Endothelial cell of umbilical vein (primary cell): ENCODE results near the gene SLC25A13. TPM values are rescaled to one million over a fixed set of nuclear protein-coding genes. Genes with fewer than 3 reads are reported as not detected.

Experiments
- BruUV-seq: library from RNA; stranded (reverse); fragments of 400-500 nt; replicated peaks from 2 replicates; lab custom pipeline; 2021; lab: Mats Ljungman, UMichigan
- CTCF ChIA-PET: fragments of 300-600, 350-600 bp; sonication (Branson Sonifier 250); formaldehyde crosslinking; loops from one replicate; lab custom pipeline; 2021; ENCODE audit warnings: antibody characterized with exemption, inconsistent platforms; lab: Charles Lee
- POLR2A ChIA-PET: fragments of 300-600, 350-600 bp; sonication (Branson Sonifier 250); formaldehyde crosslinking; loops from one replicate; lab custom pipeline; 2021; ENCODE audit warnings: antibody characterized with exemption, inconsistent platforms; lab: Charles Lee
- DNase-seq: peaks from one replicate; pipeline ENCODE4 v3.0.0-alpha.2; 2011; ENCODE audit warnings: low read depth, low spot score
- FAIRE-seq: peaks from 2 replicates; lab custom pipeline; 2011; peaks lifted over from hg19 to GRCh38; lab: Jason Lieb, UNC
- H2AFZ ChIP-seq: 2 replicates; pipeline ENCODE4 v1.6.0; 2012; ENCODE audit warnings: low read depth, low read length, control low read depth, inconsistent platforms
- H3K27ac ChIP-seq: 2 replicates; pipeline ENCODE4 v1.5.1; 2011; ENCODE audit warnings: low read depth, mild to moderate bottlenecking, control low read depth, low read length, moderate library complexity; ENCODE audit not compliant: insufficient read depth
- H3K27me3 ChIP-seq, 2 experiments: 2 replicates each; pipeline versions ENCODE4 v1.6.0 to v1.6.1; 2011; ENCODE audit warnings: low read length in 2 of 2, mixed read lengths in 1 of 2; ENCODE audit not compliant: control insufficient read depth in 2 of 2, insufficient read depth in 2 of 2
- H3K36me3 ChIP-seq, 2 experiments: 2 replicates in 1 of 2; 3 replicates in 1 of 2; pipeline ENCODE4 v1.5.1; 2011; ENCODE audit warnings: low read length in 2 of 2, mild to moderate bottlenecking in 1 of 2, moderate library complexity in 1 of 2; ENCODE audit not compliant: control insufficient read depth in 2 of 2, insufficient read depth in 2 of 2; ENCODE audit errors: extremely low read depth in 1 of 2
- H3K4me1 ChIP-seq: 3 replicates; pipeline ENCODE4 v1.5.1; 2011; ENCODE audit warnings: mild to moderate bottlenecking, low read length; ENCODE audit not compliant: control insufficient read depth, insufficient read depth; ENCODE audit errors: extremely low read depth
- H3K4me2 ChIP-seq: 2 replicates; pipeline ENCODE4 v1.6.1; 2011; ENCODE audit warnings: low read length, control low read depth, mixed read lengths; ENCODE audit not compliant: insufficient read depth
- H3K4me3 ChIP-seq, 3 experiments: fragments of 200-600 bp in 1 of 3; sonication (generic), shearing (Covaris generic) in 1 of 3; replicated peaks in 1 of 3; 2 replicates each; pipeline ENCODE4 v1.5.1; 2011 to 2016; ENCODE audit warnings: control low read depth in 3 of 3, low read length in 3 of 3, mild to moderate bottlenecking in 2 of 3, inconsistent platforms in 1 of 3, low read depth in 1 of 3, moderate library complexity in 1 of 3; ENCODE audit not compliant: insufficient read depth in 1 of 3
- H3K79me2 ChIP-seq: 2 replicates; pipeline ENCODE4 v1.6.0; 2012; ENCODE audit warnings: low read length, inconsistent platforms; ENCODE audit not compliant: control insufficient read depth, insufficient read depth
- H3K9ac ChIP-seq: replicated peaks from 2 replicates; pipeline ENCODE3; 2011; ENCODE audit warnings: low read length, control low read depth; ENCODE audit not compliant: insufficient read depth; ENCODE audit errors: extremely low read depth
- H3K9me1 ChIP-seq: replicated peaks from 3 replicates; pipeline ENCODE4 v1.6.0; 2011; ENCODE audit warnings: mild to moderate bottlenecking, low read length; ENCODE audit not compliant: control insufficient read depth, insufficient read depth; ENCODE audit errors: extremely low read depth
- H3K9me3 ChIP-seq: replicated peaks from 2 replicates; pipeline ENCODE4 v1.5.1; 2012; ENCODE audit warnings: low read length, inconsistent platforms; ENCODE audit not compliant: control insufficient read depth, insufficient read depth
- H4K20me1 ChIP-seq: replicated peaks from 2 replicates; pipeline ENCODE3; 2011; ENCODE audit warnings: mild to moderate bottlenecking, low read length; ENCODE audit not compliant: control insufficient read depth, insufficient read depth; ENCODE audit errors: extremely low read depth
- CTCF ChIP-seq, 2 donors: IDR thresholded peaks; 1 replicate in 1 of 2; 2 replicates in 1 of 2; pipeline ENCODE4 v1.5.1; 2011; ENCODE audit warnings: low read length in 2 of 2, mild to moderate bottlenecking in 2 of 2, moderate library complexity in 2 of 2, control low read depth in 1 of 2, inconsistent platforms in 1 of 2, low read depth in 1 of 2; ENCODE audit not compliant: insufficient read depth in 1 of 2; ENCODE audit errors: extremely low read depth in 1 of 2
- EZH2 ChIP-seq: IDR thresholded peaks from 2 replicates; pipeline ENCODE4 v1.6.1; 2012; ENCODE audit warnings: borderline replicate concordance, low read depth, mild to moderate bottlenecking, moderate library complexity, low read length, inconsistent platforms; ENCODE audit not compliant: severe bottlenecking
- FOS ChIP-seq: IDR thresholded peaks from 2 replicates; pipeline ENCODE4 v1.6.1; 2011; ENCODE audit warnings: mild to moderate bottlenecking, low read length, moderate library complexity, borderline replicate concordance; ENCODE audit not compliant: insufficient read depth
- GATA2 ChIP-seq: IDR thresholded peaks from 2 replicates; pipeline ENCODE4 v1.7.0; 2011; ENCODE audit warnings: low read depth, mild to moderate bottlenecking, moderate library complexity, mixed read lengths, low read length; ENCODE audit not compliant: insufficient read length, insufficient read depth
- JUN ChIP-seq: IDR thresholded peaks from 2 replicates; pipeline ENCODE4 v1.6.1; 2011; ENCODE audit warnings: borderline replicate concordance, low read depth; ENCODE audit not compliant: insufficient read length, insufficient read depth
- MYC ChIP-seq: IDR thresholded peaks from one replicate; pipeline ENCODE4 v1.6.1; 2011; ENCODE audit warnings: mild to moderate bottlenecking, low read depth, low read length
- POLR2A ChIP-seq: IDR thresholded peaks from 2 replicates; pipeline ENCODE4 v1.6.1; 2012; ENCODE audit warnings: low read depth, mild to moderate bottlenecking, control low read depth, low read length
- POLR2AphosphoS5 ChIP-seq: IDR thresholded peaks from 2 replicates; pipeline ENCODE4 v1.6.1; 2012; ENCODE audit warnings: low read depth, mild to moderate bottlenecking, control low read depth, low read length, moderate library complexity; ENCODE audit not compliant: insufficient read depth
- dilution Hi-C: fragments of 300-500 bp; cut with MboI; formaldehyde crosslinking; loops from one replicate; pipeline ENCODE4 v1.15.0; 2019; ENCODE audit warnings: low sequenced_read_pairs; ENCODE audit not compliant: extremely low pct_ligation_motif_present
- intact Hi-C: fragments of 100-400 bp; cut with micrococcal nuclease; formaldehyde crosslinking; loops from one replicate; pipeline ENCODE4 v1.10.0; 2022
- polyA plus RNA-seq, 4 experiments: library from polyadenylated mRNA; depleted of rRNA in 3 of 4; stranded (reverse) in 3 of 4; unstranded in 1 of 4; fragments of >200 nt; gene quantifications; 2 replicates each; pipeline versions ENCODE4 v1.2.1 to v1.2.3, GENCODE V29; 2011 to 2012; ENCODE audit warnings: missing spikeins in 1 of 4
- total RNA-seq: library from RNA; stranded (reverse); gene quantifications from 2 replicates; pipeline ENCODE4 v1.2.3, GENCODE V29; 2021
- TF ChIP-seq, protein P1 (sequence below): IDR thresholded peaks from 2 replicates; pipeline ENCODE4 v1.6.1; 2011; ENCODE audit not compliant: insufficient read depth, insufficient read length

The SLC25A13 gene
- total and polyA plus RNA-seq, 2 donors (not counting 3 experiments of a cell fraction or from before 2014, with no cell fraction given), result 13.2 to 34.4 TPM

- Histone ChIP-seq H3K4me1 (peaks cover 10% of the 10 kb centered on the region), H3K4me3 (no peak overlapping the region), H3K79me2 (no peaks in the 10 kb centered on the region), H4K20me1 (no peaks in the 10 kb centered on the region), H3K9ac (no peak overlapping the region), H3K9me3 (no peaks in the 10 kb centered on the region), H2AFZ (no peak overlapping the region), H3K4me2 (no peak overlapping the region), H3K27ac (no peak overlapping the region), H3K27me3 (no peaks in the 10 kb centered on the region), H3K36me3 (no peaks in the 10 kb centered on the region), H3K9me1 (no peaks in the 10 kb centered on the region)
- intact Hi-C loops, result no loop called here
- no TSS peak for BruUV-seq
- dilution Hi-C loops, result no loop called here
- TF ChIP-seq MYC, result no peak
- TF ChIP-seq JUN, result no peak
- TF ChIP-seq EZH2, result no peak
- no peak for TF ChIP-seq GATA2
- TF ChIP-seq CTCF (IDR thresholded peaks at IDR 0.05; ENCODE audit: extremely low read depth in 1 of 2, insufficient read depth in 1 of 2, low read depth in 1 of 2, low read length in 2 of 2), result no peak
- TF ChIP-seq POLR2AphosphoS5, result no peak
- TF ChIP-seq FOS, result no peak
- no peak for TF ChIP-seq POLR2A
- TF ChIP-seq, protein P1, sequence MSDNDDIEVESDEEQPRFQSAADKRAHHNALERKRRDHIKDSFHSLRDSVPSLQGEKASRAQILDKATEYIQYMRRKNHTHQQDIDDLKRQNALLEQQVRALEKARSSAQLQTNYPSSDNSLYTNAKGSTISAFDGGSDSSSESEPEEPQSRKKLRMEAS, result no peak
- POLR2A ChIA-PET, result no interaction called here
- DNase-seq (no peak), FAIRE-seq (no peak)
- CTCF ChIA-PET, result no interaction called here
Measured at GRCh38 chr7:96277921-96278320, 44.0 kb downstream of the SLC25A13 start.
